Neutrophil (primary cell): Measurements from ENCODE around the gene TNFAIP8.

ENCODE experiments used
- H3K27ac ChIP-seq: fragments of 200-600 bp; sonication (generic); 2 replicates; pipeline ENCODE4 v1.5.1; 2016; ENCODE audit warnings: mild to moderate bottlenecking, moderate library complexity
- H3K27me3 ChIP-seq: fragments of 200-600 bp; sonication (generic); 2 replicates; pipeline ENCODE4 v1.6.0; 2016; ENCODE audit warnings: mild to moderate bottlenecking
- H3K36me3 ChIP-seq: fragments of 200-600 bp; sonication (generic); 2 replicates; pipeline ENCODE4 v1.5.1; 2017
- H3K4me1 ChIP-seq, 2 experiments: fragments of 200-600 bp in 1 of 2; sonication (generic) in 1 of 2; 1 replicate in 1 of 2; 2 replicates in 1 of 2; pipeline versions ENCODE4 v1.5.1 to v1.6.1; 2013 to 2016; ENCODE audit warnings: low read depth in 1 of 2, low read length in 1 of 2, mild to moderate bottlenecking in 1 of 2, moderate library complexity in 1 of 2; ENCODE audit not compliant: control insufficient read depth in 1 of 2, insufficient read depth in 1 of 2
- H3K4me3 ChIP-seq, 2 experiments: fragments of 200-600 bp in 1 of 2; sonication (generic) in 1 of 2; 1 replicate in 1 of 2; 2 replicates in 1 of 2; pipeline ENCODE4 v1.5.1; 2013 to 2016; ENCODE audit warnings: low read depth in 1 of 2, low read length in 1 of 2, mild to moderate bottlenecking in 1 of 2, moderate library complexity in 1 of 2
- H3K9me3 ChIP-seq: fragments of 200-600 bp; sonication (generic); 2 replicates; pipeline ENCODE4 v1.5.1; 2016
- CTCF ChIP-seq: fragments of 200-600 bp; sonication (generic); IDR thresholded peaks from 2 replicates; pipeline ENCODE4 v1.5.1; 2016; ENCODE audit warnings: antibody characterized with exemption

Gene TNFAIP8

GRCh38 chr5:119322948-119323537 lies 32.8 kb upstream of the TNFAIP8 start:
- H3K9me3 ChIP-seq: no peaks in the 10 kb centered on the region
- peaks cover 88 to 92% of the 10 kb centered on the region in 2 experiments for H3K4me1 ChIP-seq
- no peaks in the 10 kb centered on the region for H3K36me3 ChIP-seq
- peak overlapping the region; percentile 64 for H3K27ac ChIP-seq
- no peak overlapping the region for H3K4me3 ChIP-seq
- H3K27me3 ChIP-seq: no peaks in the 10 kb centered on the region
- no peak for TF ChIP-seq CTCF

- no peaks in the 10 kb centered on the region for H3K9me3 ChIP-seq
- peak overlapping the region in 1 of 2 experiments; percentile 22 for H3K4me3 ChIP-seq
- H3K4me1 ChIP-seq: peaks cover 86 to 91% of the 10 kb centered on the region in 2 experiments
- no peaks in the 10 kb centered on the region for H3K36me3 ChIP-seq
- TF ChIP-seq CTCF: no peak
- H3K27ac ChIP-seq: peak overlapping the region; percentile 64
- H3K27me3 ChIP-seq: no peaks in the 10 kb centered on the region
Observed at GRCh38 chr5:119323601-119324000, 32.2 kb upstream of the TNFAIP8 start.

- TF ChIP-seq CTCF: no peak
- peak overlapping the region; percentile 64 for H3K27ac ChIP-seq
- H3K4me3 ChIP-seq: no peak overlapping the region
- no peaks in the 10 kb centered on the region for H3K27me3 ChIP-seq
- H3K4me1 ChIP-seq: peaks cover 86 to 92% of the 10 kb centered on the region in 2 experiments
- no peaks in the 10 kb centered on the region for H3K9me3 ChIP-seq
- no peaks in the 10 kb centered on the region for H3K36me3 ChIP-seq
Observed at GRCh38 chr5:119324842-119325241, 31.0 kb upstream of the TNFAIP8 start.

GRCh38 chr5:119327018-119327417 lies 28.8 kb upstream of the TNFAIP8 start:
- Histone ChIP-seq H3K27ac (peak overlapping the region; percentile 86), H3K4me1 (peaks cover 85 to 92% of the 10 kb centered on the region in 2 experiments), H3K9me3 (no peaks in the 10 kb centered on the region), H3K36me3 (no peaks in the 10 kb centered on the region), H3K27me3 (no peaks in the 10 kb centered on the region), H3K4me3 (no peak overlapping the region)
- no peak for TF ChIP-seq CTCF

- Histone ChIP-seq H3K4me1 (peaks cover 85 to 92% of the 10 kb centered on the region in 2 experiments), H3K27ac (peak overlapping the region; percentile 86)
Observed at GRCh38 chr5:119328753-119329602, 26.8 kb upstream of the TNFAIP8 start.

More at GRCh38 chr5:119328753-119329602, 26.8 kb upstream of the TNFAIP8 start:
- Histone ChIP-seq H3K9me3 (no peaks in the 10 kb centered on the region), H3K4me3 (no peak overlapping the region), H3K36me3 (no peaks in the 10 kb centered on the region), H3K27me3 (no peaks in the 10 kb centered on the region)
- no peak for TF ChIP-seq CTCF
